Neutrophil (primary cell): ENCODE measurements around the gene PTPRN2.
"Not testable (repeated sequence)": the region's sequence is repeated elsewhere in the genome, so short reads cannot be mapped to it uniquely, and the experiment has no call there.

ENCODE experiments used
- H3K27ac ChIP-seq: fragments of 200-600 bp; sonication (generic); 2 replicates; pipeline ENCODE4 v1.5.1; 2016; ENCODE audit warnings: mild to moderate bottlenecking, moderate library complexity
- H3K27me3 ChIP-seq: fragments of 200-600 bp; sonication (generic); 2 replicates; pipeline ENCODE4 v1.6.0; 2016; ENCODE audit warnings: mild to moderate bottlenecking
- H3K36me3 ChIP-seq: fragments of 200-600 bp; sonication (generic); 2 replicates; pipeline ENCODE4 v1.5.1; 2017
- H3K4me1 ChIP-seq, 2 experiments: fragments of 200-600 bp in 1 of 2; sonication (generic) in 1 of 2; 1 replicate in 1 of 2; 2 replicates in 1 of 2; pipeline versions ENCODE4 v1.5.1 to v1.6.1; 2013 to 2016; ENCODE audit warnings: low read depth in 1 of 2, low read length in 1 of 2, mild to moderate bottlenecking in 1 of 2, moderate library complexity in 1 of 2; ENCODE audit not compliant: control insufficient read depth in 1 of 2, insufficient read depth in 1 of 2
- H3K4me3 ChIP-seq, 2 experiments: fragments of 200-600 bp in 1 of 2; sonication (generic) in 1 of 2; 1 replicate in 1 of 2; 2 replicates in 1 of 2; pipeline ENCODE4 v1.5.1; 2013 to 2016; ENCODE audit warnings: low read depth in 1 of 2, low read length in 1 of 2, mild to moderate bottlenecking in 1 of 2, moderate library complexity in 1 of 2
- H3K9me3 ChIP-seq: fragments of 200-600 bp; sonication (generic); 2 replicates; pipeline ENCODE4 v1.5.1; 2016
- TF ChIP-seq, protein P1 (sequence below): fragments of 200-600 bp; sonication (generic); IDR thresholded peaks from 2 replicates; pipeline ENCODE4 v1.5.1; 2016; ENCODE audit warnings: antibody characterized with exemption

Gene PTPRN2

DNA sequence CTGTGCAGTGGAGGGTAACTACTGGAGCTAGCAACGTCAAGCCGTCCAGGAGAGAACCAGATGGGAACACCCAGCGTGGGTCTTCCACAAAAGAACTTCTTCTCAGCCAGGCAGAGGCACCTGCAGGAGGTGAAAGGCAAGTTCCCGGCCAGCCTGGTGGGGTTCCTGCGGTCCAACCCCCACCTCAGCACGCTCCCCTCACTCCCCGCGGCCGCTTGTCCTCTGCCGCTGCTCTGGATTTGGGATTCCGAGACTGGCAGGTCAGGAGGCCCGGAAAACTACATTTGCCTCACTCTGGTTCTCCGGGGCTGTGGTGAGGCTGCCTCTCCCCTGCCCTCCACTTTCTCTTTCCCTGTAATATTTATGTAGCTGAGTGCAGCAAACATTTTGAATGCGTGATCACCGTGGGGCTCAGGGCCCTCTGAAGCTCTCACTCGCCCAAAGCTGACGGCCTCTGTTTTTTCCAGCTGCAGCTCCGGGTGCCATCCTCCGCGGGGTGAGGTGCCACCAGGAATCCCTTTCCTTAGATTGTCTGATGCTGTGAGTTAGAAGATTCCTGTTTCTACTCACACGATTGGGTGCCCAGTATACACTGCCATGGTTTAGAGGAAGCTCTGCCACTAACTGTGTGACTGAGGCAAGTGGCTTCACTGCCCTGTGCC lies 884.0 kb downstream of the PTPRN2 start:
- H3K36me3 ChIP-seq, result no peaks in the 10 kb centered on the region
- no peak overlapping the region for H3K27ac ChIP-seq
- H3K4me1 ChIP-seq, result no peaks in the 10 kb centered on the region
- no peak overlapping the region for H3K4me3 ChIP-seq
- TF ChIP-seq, protein P1, sequence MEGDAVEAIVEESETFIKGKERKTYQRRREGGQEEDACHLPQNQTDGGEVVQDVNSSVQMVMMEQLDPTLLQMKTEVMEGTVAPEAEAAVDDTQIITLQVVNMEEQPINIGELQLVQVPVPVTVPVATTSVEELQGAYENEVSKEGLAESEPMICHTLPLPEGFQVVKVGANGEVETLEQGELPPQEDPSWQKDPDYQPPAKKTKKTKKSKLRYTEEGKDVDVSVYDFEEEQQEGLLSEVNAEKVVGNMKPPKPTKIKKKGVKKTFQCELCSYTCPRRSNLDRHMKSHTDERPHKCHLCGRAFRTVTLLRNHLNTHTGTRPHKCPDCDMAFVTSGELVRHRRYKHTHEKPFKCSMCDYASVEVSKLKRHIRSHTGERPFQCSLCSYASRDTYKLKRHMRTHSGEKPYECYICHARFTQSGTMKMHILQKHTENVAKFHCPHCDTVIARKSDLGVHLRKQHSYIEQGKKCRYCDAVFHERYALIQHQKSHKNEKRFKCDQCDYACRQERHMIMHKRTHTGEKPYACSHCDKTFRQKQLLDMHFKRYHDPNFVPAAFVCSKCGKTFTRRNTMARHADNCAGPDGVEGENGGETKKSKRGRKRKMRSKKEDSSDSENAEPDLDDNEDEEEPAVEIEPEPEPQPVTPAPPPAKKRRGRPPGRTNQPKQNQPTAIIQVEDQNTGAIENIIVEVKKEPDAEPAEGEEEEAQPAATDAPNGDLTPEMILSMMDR, result no peak
- no peaks in the 10 kb centered on the region for H3K9me3 ChIP-seq
- peaks cover 61% of the 10 kb centered on the region for H3K27me3 ChIP-seq

DNA sequence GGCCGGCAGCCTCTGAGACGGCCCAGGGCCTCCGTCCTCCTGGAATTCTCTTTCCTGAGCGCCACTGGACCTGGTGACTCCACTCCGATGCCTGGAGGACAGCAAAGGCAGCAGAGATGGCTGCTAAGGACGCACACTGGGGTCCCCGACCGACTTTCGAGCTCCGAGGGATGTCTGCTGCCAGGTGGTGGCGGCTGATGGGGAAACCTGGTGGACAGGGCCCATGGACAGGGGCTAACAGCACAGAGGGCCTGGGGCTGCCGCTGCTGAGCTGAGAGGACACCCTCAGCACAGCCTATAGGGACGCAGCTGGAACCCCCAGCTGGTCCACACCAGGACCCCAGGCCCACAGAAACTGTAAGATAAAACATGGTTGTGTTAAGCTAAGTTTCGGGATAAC lies 884.5 kb downstream of the PTPRN2 start:
- Histone ChIP-seq H3K27ac (no peak overlapping the region), H3K36me3 (no peaks in the 10 kb centered on the region), H3K4me1 (no peaks in the 10 kb centered on the region), H3K9me3 (no peaks in the 10 kb centered on the region), H3K4me3 (no peak overlapping the region), H3K27me3 (peaks cover 63% of the 10 kb centered on the region)
- TF ChIP-seq, protein P1, result no peak

DNA sequence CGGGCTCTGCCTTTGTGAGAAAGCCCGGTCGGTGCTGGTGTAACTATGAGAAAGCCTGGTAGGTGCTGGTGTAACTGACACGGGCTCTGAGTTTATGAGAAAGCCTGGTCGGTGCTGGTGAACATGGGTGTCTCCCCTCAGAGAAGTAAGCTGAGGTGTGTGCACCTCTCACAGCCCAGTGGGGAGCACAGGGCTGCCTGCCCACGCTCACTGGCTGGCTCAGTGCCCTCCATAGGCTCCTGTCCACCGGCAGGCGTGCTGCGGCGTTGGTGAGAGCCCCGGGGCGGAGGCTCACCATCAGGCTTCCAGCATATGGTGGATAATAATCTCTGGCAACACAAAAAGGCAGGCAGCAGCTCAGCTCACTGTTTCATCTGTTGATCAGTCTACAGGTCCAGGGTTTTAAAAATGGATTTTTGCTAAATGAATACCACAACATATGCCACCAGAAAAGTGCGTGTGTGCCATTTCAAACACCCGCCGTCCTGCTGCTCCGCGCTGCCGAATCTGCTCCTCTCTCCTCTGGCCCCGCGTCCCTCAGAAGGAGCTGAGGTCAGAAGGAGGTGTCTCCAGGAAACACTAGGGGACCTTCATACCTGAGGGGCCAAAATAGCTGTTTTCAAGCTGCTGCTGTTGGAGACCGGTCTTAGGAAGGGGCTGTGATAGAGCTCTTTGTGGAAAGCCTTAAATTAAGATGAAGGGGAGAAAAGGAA lies 885.2 kb downstream of the PTPRN2 start:
- H3K4me1 ChIP-seq, result no peaks in the 10 kb centered on the region
- TF ChIP-seq, protein P1, result no peak
- peaks cover 62% of the 10 kb centered on the region for H3K27me3 ChIP-seq
- H3K36me3 ChIP-seq, result no peaks in the 10 kb centered on the region
- no peak overlapping the region for H3K27ac ChIP-seq
- no peaks in the 10 kb centered on the region for H3K9me3 ChIP-seq
- no peak overlapping the region for H3K4me3 ChIP-seq

DNA sequence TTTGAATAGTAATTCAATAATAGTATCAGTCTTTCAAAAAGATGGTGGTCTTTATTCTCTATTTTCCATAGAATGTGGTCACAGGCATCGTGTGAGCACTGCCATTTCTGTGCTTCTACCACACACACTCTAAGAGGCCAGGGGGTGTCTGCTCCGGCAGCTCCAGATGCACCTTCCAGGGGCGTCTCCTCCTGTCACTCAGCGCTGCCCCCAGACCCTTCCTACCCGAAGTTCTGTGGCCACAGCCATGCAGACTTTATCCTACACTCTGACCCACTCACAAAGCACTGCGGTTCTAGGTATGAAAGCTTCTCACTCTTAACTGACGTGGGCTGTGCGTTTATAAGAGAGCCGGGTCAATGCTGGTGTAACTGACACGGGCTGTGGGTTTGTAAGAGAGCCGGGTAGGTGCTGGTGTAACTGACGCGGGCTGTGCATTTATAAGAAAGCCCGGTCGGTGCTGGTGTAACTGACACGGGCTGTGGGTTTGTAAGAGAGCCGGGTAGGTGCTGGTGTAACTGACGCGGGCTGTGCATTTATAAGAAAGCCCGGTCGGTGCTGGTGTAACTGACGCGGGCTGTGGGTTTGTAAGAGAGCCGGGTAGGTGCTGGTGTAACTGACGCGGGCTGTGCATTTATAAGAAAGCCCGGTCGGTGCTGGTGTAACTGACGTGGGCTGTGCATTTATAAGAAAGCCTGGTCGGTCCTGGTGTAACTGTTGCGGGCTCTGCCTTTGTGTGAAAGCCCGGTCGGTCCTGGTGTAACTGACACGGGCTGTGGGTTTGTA lies 886.0 kb downstream of the PTPRN2 start:
- peaks cover 62% of the 10 kb centered on the region for H3K27me3 ChIP-seq
- H3K27ac ChIP-seq, H3K4me3 ChIP-seq, H3K9me3 ChIP-seq, H3K4me1 ChIP-seq, H3K36me3 ChIP-seq: not testable (repeated sequence)

DNA sequence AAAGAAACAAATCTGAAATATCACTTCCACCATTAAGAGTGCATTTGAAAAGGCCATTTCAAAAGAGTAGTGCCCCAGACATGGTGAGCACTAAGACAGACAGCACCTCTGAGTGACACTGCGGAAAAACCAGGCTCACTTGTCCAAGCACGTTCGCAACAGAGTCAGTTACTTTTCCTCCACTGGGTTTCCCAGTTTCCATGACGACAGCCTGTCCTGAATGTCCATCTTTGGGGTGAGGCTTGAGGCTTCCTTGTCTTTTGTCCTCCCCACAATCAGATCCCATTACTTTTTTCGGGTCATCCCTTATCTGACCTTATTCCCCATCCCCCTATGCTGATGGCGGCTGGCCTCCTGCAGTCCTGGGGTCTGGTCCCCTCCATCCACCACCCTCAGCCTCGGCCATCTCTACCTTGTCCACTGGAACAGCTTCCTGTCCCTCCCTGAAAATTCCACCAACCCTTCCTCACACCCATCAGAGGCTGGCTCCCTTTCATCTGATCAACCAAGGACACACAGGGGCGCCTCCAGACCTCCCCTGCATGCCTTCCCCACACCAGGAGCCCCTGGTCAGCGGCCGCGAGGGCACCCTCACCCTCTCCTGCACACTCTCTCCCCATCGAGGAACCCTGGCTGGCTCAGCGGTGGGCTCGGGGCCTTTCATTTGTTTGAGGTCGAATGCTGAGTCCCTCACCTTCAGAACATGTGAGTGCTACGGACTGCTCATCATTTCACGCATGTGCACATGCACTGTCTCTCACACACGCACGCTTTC lies 887.2 kb downstream of the PTPRN2 start:
- no peak overlapping the region for H3K4me3 ChIP-seq
- no peaks in the 10 kb centered on the region for H3K36me3 ChIP-seq
- H3K9me3 ChIP-seq, result no peaks in the 10 kb centered on the region
- peaks cover 68% of the 10 kb centered on the region for H3K27me3 ChIP-seq
- TF ChIP-seq, protein P1, result no peak
- H3K4me1 ChIP-seq, result no peaks in the 10 kb centered on the region
- H3K27ac ChIP-seq, result no peak overlapping the region
